ENCODE data around the gene ITGB1BP1.

ITGB1BP1 gene

DNA sequence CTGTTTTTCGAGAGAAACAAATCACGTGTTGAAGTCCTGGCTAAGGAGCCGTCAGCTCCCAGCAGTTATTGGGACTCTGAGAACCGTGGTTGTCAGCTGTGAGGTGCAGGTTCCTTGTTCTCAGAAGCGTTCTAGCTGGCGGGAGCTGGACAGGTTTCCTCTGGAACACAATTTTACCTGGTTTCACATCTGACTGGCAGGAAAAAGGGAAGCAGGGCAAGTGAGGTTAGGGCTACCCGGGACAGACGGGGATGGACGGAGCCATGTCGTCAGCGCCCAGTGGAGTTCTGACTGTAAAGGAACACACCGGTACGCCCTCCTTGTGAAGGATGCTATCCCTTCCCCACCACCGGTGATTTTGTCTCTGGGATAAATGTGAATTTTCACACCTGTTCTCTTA is 26.1 kb downstream of the ITGB1BP1 start:
- TF ChIP-seq, protein P1, sequence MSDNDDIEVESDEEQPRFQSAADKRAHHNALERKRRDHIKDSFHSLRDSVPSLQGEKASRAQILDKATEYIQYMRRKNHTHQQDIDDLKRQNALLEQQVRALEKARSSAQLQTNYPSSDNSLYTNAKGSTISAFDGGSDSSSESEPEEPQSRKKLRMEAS (IDR thresholded peaks at IDR 0.05) = no peak
- TF ChIP-seq TAF1 (IDR thresholded peaks at IDR 0.05; ENCODE audit: low read depth) (no peak), EP300 (IDR thresholded peaks at IDR 0.05; ENCODE audit: borderline replicate concordance) (no peak), ZBTB7A (IDR thresholded peaks at IDR 0.05; ENCODE audit: low read depth) (no peak), CREB1 (IDR thresholded peaks at IDR 0.05; ENCODE audit: low read depth) (no peak)

- TF ChIP-seq ZBTB7A (IDR thresholded peaks at IDR 0.05; ENCODE audit: low read depth) (no peak), EGR1 (IDR thresholded peaks at IDR 0.05) (no peak), YY1 (IDR thresholded peaks at IDR 0.05; ENCODE audit: low read depth) (no peak), RAD21 (IDR thresholded peaks at IDR 0.05; ENCODE audit: low read depth) (no peak), NFIC (IDR thresholded peaks at IDR 0.05) (no peak), CREB1 (IDR thresholded peaks at IDR 0.05; ENCODE audit: low read depth) (no peak)
- TF ChIP-seq, protein P1 (IDR thresholded peaks at IDR 0.05) = no peak
Observed at GRCh38 chr2:9394816-9395215, 28.5 kb downstream of the ITGB1BP1 start.

DNA sequence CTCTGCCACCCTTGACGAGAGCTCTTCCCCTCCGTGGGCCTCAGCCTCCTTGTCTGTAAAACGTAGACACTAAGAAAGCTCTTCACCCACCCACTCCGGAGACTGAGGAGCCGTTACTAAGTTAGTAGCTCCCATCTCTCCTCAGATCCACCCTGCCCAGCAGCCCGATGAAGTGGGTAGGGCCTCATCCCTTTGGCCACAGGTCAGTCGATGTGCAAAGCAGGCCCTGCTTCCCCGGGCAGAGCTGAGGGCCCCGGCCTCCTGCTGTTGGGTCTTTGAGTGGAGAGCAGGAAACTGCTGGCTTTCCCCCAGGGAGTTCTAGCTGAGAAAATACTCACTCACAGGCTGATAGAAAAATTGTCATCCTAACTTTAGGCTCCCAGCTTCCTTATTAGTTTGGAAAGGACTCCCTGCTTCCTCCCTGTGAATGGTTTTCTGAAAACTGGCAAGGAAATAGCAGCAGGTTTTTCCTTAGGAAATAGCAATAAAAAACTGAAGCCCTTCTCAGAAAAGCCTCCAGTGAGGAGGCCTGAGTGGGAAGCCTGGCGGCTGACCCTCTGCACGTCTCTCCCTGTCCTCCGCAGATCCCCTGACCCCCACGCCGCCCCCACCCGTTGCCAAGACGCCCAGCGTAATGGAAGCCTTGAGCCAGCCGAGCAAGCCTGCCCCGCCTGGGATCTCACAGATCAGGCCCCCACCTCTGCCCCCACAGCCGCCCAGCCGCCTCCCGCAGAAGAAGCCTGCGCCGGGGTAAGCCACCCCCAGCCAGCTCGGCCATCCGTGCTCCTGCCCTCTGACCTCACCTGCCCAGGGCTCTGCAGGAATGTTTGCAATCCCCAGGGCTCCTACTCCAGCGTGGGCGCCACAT is 30.2 kb downstream of the ITGB1BP1 start:
- TF ChIP-seq EGR1 (IDR thresholded peaks at IDR 0.05) (no peak), ZBTB7A (IDR thresholded peaks at IDR 0.05; ENCODE audit: low read depth) (no peak), EP300 (IDR thresholded peaks at IDR 0.05; ENCODE audit: borderline replicate concordance) (no peak), CREB1 (IDR thresholded peaks at IDR 0.05; ENCODE audit: low read depth) (no peak)
- TF ChIP-seq, protein P2, sequence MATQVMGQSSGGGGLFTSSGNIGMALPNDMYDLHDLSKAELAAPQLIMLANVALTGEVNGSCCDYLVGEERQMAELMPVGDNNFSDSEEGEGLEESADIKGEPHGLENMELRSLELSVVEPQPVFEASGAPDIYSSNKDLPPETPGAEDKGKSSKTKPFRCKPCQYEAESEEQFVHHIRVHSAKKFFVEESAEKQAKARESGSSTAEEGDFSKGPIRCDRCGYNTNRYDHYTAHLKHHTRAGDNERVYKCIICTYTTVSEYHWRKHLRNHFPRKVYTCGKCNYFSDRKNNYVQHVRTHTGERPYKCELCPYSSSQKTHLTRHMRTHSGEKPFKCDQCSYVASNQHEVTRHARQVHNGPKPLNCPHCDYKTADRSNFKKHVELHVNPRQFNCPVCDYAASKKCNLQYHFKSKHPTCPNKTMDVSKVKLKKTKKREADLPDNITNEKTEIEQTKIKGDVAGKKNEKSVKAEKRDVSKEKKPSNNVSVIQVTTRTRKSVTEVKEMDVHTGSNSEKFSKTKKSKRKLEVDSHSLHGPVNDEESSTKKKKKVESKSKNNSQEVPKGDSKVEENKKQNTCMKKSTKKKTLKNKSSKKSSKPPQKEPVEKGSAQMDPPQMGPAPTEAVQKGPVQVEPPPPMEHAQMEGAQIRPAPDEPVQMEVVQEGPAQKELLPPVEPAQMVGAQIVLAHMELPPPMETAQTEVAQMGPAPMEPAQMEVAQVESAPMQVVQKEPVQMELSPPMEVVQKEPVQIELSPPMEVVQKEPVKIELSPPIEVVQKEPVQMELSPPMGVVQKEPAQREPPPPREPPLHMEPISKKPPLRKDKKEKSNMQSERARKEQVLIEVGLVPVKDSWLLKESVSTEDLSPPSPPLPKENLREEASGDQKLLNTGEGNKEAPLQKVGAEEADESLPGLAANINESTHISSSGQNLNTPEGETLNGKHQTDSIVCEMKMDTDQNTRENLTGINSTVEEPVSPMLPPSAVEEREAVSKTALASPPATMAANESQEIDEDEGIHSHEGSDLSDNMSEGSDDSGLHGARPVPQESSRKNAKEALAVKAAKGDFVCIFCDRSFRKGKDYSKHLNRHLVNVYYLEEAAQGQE (IDR thresholded peaks at IDR 0.05; ENCODE audit: low read depth) = no peak

GRCh38 chr2:9391961-9392720 is 31.2 kb downstream of the ITGB1BP1 start:
- TF ChIP-seq EP300 (IDR thresholded peaks at IDR 0.05; ENCODE audit: borderline replicate concordance) = no peak
- no peak for TF ChIP-seq CREB1 (IDR thresholded peaks at IDR 0.05; ENCODE audit: low read depth)
- TF ChIP-seq TEAD4 (IDR thresholded peaks at IDR 0.05) = no peak
- TF ChIP-seq, protein P1 (IDR thresholded peaks at IDR 0.05) = no peak
- no peak for TF ChIP-seq TCF12 (IDR thresholded peaks at IDR 0.05; ENCODE audit: low read depth)
- no peak for TF ChIP-seq CEBPB (IDR thresholded peaks at IDR 0.05)
- no peak for TF ChIP-seq RAD21 (IDR thresholded peaks at IDR 0.05; ENCODE audit: low read depth)
- TF ChIP-seq TAF1 (IDR thresholded peaks at IDR 0.05; ENCODE audit: low read depth) = no peak
- TF ChIP-seq, protein P2 (IDR thresholded peaks at IDR 0.05; ENCODE audit: low read depth) = no peak
- TF ChIP-seq YY1 (IDR thresholded peaks at IDR 0.05; ENCODE audit: low read depth) = no peak
- TF ChIP-seq, protein P3, sequence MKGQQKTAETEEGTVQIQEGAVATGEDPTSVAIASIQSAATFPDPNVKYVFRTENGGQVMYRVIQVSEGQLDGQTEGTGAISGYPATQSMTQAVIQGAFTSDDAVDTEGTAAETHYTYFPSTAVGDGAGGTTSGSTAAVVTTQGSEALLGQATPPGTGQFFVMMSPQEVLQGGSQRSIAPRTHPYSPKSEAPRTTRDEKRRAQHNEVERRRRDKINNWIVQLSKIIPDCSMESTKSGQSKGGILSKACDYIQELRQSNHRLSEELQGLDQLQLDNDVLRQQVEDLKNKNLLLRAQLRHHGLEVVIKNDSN (IDR thresholded peaks at IDR 0.05) = no peak
- TF ChIP-seq NFIC (IDR thresholded peaks at IDR 0.05) = no peak
- TF ChIP-seq EGR1 (IDR thresholded peaks at IDR 0.05) = no peak
- TF ChIP-seq FOXM1 (IDR thresholded peaks at IDR 0.05; ENCODE audit: borderline replicate concordance, low read depth) = no peak
- TF ChIP-seq ZBTB7A (IDR thresholded peaks at IDR 0.05; ENCODE audit: low read depth) = no peak

DNA sequence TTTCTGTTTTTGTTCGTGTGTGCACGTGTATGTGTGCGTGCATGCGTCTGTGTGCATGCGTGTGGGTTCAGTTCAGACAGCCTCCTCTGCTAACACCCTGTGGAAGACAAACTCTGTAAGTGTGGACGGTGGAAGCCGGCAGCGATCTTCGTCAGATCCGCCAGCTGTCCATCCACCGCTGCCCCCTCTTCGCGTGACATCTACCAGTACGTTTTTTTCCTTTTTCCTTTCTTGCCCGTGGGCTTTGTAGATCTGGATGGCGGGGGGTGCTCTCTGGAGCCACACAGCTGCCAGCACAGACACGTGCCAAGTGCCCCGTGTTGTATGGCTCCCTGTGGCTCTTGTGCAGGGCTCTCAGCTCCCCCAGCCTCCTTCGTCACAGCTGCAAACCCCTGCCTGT is 32.3 kb downstream of the ITGB1BP1 start:
- TF ChIP-seq NFIC (IDR thresholded peaks at IDR 0.05) (no peak), TEAD4 (IDR thresholded peaks at IDR 0.05) (no peak), FOXM1 (IDR thresholded peaks at IDR 0.05; ENCODE audit: borderline replicate concordance, low read depth) (no peak), CEBPB (IDR thresholded peaks at IDR 0.05) (no peak)
- TF ChIP-seq, protein P3 (IDR thresholded peaks at IDR 0.05) = no peak
